HG03175 (cell line): ENCODE measurements around the gene PLEKHA1.

Experiments used
- ATAC-seq: cut with Tn5 transposase; IDR thresholded peaks from one replicate; pipeline ENCODE4 v1.9.1; 2021; ENCODE audit warnings: mild to moderate bottlenecking, moderate library complexity; ENCODE audit not compliant: unreplicated experiment

Gene PLEKHA1

DNA sequence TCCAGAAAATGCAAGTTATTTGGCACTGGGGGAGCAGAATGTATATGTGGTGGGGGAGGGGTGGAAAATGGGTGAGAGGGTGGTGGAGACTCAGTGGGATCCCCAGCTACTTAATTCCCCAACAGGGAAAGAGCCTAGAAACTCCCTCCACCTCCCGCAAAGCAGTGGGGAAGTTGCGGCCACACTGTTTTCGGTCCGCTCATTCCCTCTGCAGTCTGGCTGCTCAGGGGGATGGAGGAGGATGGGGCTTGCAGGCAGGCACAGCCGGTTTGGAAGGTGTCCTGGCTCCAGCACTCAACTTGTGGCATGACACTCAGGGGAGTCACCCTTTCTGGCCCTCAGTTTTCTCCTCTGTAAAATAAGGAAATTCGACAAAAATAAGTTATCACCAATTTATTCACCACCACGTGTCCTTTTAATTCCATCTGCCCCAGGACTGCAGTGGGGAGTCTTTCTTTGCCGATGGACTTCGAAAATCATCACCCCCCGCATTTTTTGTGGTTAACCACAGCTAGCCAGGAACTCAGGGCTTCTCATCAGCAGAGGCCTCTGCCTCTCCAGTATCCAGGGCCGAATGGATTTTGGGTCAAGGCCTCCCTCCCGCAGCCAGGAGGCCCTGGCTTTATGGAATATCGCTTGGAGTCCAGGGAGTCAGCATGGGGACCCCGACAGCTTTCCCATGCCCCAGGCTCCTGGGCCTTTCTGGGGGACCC lies 85.2 kb downstream of the PLEKHA1 start:
- no peak for ATAC-seq

DNA sequence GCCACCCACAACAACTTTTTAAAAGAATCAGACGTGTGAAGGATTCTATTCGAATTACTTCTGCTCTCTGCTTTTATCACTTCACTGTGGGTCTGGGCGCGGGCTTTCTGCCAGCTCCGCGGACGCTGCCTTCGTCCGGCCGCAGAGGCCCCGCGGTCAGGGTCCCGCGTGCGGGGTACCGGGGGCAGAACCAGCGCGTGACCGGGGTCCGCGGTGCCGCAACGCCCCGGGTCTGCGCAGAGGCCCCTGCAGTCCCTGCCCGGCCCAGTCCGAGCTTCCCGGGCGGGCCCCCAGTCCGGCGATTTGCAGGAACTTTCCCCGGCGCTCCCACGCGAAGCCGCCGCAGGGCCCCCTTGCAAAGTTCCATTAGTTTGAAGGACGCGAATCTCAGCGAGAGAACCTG lies 86.4 kb downstream of the PLEKHA1 start:
- ATAC-seq = no peak

DNA sequence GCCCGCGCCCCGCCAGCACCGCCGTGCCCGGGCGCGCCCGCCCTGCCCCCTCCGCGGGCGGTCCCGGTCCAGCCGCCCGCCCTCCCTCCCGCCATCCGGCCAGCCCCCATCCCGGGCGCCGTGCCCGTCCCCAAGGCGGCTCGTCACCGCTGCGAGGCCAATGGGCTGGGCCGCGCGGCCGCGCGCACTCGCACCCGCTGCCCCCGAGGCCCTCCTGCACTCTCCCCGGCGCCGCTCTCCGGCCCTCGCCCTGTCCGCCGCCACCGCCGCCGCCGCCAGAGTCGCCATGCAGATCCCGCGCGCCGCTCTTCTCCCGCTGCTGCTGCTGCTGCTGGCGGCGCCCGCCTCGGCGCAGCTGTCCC lies 86.8 kb downstream of the PLEKHA1 start, which contains the start of gene HTRA1:
TSS of gene HTRA1 (plus strand) at position 187 of the 362 bp plus-strand sequence. CDS start at position 287, 100 bp downstream.
- ATAC-seq = no peak

DNA sequence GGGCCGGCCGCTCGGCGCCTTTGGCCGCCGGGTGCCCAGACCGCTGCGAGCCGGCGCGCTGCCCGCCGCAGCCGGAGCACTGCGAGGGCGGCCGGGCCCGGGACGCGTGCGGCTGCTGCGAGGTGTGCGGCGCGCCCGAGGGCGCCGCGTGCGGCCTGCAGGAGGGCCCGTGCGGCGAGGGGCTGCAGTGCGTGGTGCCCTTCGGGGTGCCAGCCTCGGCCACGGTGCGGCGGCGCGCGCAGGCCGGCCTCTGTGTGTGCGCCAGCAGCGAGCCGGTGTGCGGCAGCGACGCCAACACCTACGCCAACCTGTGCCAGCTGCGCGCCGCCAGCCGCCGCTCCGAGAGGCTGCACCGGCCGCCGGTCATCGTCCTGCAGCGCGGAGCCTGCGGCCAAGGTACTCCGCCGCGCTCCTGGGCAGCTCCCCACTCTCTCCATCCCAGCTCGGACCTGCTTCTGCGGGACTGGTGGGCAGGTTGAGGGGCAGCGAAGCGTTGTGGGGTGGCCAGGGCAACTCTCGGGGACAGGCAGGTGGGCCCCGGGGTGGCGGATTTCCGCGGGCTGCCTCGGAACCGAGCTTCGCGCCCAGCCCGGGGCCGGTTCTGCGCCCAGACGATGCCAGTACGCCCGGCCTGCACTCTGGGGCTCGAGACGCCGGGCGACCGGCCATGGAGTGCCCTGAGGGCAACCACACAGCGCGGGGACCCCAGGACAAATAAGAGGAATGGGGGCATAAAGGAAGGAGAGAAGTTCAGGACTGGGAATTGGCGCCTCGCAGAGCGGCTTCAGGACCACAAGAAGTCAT lies 87.4 kb downstream of the PLEKHA1 start:
- ATAC-seq = no peak

DNA sequence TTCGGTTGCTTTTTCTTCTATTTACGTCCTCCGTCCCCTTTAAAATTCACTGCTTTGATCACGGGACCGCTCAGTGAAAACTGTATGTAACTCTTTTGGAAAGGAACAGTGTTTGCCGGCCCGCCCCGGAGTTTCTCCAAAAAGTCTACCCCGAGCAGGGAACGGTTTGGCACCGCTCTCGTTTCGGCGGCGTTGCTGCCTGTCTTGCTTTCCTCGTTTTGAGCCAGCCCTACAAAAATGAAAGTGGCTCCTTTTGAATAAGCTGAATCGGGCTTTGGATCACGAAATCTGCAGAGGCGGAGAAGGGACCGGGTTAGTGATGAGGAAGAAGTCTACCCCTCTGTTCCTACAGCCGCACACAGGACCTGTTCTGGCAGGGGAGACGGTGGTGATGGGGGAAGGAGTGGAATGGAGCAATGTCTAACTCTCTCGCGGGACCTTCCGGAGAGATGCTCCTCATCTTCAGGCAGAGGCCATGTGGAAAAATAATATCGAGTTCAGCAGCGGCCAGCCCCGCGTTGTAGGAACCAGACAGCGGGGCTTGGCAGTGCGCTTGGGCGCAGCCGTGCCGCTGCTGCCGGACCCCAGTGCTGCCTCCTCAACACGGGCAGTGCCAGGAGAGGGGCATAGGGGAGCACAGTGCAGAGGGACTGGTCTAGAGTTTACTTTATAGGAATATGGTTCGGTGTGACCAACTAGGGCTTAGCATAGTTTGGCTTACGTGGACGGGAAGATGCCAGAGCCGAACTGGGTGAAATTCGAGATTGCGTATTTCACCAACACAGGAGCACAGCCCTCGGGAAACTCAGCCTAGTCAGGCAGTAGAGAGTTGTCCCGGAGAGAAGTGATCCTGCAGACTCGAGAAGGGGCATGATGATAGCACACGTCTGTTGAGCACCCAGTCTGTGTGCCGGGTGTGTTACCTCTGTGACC lies 88.3 kb downstream of the PLEKHA1 start:
- no peak for ATAC-seq

DNA sequence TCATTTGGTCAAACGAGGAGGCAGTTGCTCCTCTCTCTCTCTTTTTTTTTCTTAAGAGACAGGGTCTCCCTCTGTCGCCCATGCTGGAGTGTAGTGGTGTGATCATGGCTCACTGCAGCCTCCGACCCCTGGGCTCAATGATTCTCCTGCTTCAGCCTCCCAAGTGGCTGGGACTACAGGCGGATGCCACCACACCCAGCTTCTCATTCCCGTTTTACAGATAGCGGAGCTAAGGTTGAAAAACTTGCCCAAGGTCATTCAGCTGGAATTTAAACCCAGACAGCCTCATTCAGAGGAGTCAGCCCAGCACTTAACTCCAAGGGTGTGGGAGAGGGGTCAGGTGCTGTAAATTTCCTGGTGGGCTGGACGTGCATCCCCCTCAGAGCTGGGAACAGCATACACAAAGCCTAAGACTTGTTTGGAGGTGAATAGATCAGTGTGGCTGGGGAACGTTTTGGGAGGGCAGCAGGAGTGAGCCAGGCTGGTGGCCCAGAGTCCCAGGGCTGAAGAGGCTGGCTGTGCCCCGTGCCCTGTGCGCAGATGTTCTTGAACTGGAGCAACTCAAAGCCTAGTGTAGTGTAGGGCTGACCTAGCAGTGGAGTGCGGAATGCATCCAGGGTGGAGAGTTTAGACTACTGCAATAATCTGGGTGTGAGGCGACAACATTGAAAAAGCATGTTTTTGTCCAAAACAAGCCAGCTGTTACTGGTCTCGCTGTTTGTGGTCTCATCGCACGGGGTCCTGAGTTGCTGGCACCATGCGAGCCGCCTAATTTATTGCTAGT lies 89.2 kb downstream of the PLEKHA1 start:
- ATAC-seq = no peak

DNA sequence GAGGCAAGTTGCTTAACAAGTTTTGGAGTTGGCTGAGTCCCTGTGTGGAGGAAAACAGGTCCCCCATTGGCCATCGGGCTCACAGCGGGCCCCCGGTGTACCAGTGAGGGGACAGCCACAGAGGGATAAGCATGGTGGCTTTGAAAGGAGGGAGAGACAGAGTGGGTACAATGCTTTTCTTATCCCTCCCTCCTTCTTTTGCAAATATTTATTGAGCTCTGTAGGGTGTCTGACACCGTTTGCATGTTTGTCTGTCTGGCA lies 89.7 kb downstream of the PLEKHA1 start:
- no peak for ATAC-seq

DNA sequence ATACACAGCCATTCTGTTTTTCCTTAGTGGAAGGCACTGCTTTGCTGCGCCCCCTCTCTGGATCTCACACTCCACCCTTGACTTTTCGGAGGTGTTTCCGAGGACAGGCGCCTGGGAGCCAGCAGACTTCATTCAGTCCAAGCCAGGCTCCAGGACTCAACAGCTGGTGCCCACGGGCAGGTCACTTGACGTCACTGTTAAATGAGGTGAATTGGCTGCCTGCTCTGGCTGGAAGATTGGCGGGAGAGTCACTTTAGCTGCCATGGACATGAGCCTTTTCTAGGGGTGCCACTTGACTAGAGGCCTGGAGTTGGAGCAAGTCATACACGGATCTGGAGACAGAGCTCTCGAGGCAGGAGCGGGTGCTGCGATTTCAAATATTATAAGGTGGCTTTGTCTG lies 90.1 kb downstream of the PLEKHA1 start:
- ATAC-seq = no peak

DNA sequence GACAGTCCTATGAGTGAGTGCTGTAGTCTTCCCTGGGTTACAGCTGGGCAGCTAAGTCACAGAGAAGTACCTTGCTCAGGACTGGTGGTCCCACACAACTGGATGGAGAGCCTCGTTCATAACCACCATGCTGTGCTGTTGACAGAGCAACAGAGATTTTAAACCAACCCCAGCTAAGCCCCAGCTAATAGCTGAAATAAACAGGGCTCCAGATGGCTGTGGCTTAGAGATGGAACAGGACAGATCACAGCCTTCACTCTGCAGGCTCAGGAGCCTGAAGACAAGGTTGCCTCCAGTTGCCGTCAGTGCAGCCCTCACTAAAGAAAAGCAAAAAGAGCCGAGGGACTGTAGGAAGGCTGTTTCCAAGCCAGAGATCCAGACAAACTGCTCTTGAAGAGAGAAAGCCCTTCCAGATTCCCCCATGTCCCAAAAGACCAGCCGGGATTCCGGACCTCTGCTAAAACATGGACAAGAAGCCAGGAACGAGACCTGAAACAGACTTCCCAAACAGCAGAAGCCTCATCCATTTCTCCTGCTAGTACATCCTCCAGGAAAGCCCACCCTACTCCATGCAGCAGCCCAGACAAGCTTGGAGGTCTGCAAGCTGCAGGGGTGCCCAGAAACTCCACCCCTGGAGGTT lies 91.0 kb downstream of the PLEKHA1 start:
- ATAC-seq = no peak

DNA sequence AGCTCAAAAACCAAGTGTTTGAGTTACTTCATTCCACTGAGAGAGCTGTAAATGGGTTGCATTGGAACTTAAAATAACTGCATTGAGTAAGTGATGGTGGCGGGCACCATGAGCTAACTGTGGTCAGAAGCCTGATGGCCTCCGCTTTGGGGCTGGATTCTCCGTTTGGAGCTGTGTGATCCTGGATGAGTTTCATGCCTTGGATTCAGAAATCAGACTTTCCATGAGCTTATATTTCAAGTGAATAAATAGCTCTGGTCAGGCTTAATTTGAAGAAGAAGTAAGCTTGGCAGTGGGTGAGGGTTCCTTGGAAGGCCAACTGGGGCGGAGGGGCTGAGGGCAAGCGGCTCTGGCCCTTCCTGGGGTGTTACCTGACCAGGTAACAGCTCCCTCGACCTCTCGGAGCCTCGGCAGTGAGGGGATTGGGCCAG lies 92.5 kb downstream of the PLEKHA1 start:
- ATAC-seq = no peak

DNA sequence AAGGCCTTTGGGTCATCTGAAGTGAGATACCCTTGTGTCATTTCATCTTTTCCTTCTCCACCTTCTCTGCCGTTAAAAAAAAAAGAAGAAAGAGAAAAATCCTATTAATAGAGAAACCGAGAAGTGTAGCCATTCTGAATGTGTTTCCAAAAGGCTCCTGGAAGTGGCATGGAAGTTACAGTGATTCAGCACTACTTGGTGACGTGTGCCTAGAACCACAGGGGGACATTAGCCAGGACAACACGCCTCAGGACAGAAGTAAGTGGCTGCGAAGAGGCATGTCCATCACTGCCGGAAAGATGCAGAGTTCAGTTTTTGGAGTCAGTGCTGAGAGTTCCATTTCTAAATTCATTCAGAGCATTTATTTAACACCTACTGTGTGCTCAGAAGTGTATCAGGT lies 93.2 kb downstream of the PLEKHA1 start:
- no peak for ATAC-seq

DNA sequence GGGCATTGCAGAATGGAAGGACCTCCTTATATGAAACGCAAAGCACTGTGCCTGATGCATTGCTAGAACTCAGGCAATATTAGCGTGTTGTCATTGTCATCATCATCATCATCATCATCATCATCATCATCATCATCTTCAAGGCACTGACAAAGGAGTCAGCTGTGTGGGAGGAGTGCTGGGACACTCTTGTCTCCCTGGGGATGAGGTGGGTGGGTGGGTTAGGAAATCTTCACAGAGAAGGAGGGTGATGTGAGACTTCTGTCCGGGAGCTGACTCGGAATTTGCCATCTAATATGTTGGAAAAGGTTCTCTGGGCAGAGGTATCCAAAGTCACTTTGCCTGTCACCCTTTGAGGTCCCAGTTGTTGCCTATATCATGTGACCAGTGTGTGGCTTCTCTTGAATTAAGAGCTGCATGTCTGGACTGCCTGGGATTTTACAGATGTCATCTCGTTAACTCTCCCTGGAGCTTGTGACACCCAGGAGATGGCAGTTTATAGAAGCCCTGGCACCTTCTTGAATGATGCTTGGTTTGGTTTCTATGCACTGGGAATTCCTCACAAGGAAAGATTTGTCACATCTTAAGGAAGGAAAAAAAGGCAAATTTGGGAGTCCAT lies 93.9 kb downstream of the PLEKHA1 start:
- no peak for ATAC-seq

DNA sequence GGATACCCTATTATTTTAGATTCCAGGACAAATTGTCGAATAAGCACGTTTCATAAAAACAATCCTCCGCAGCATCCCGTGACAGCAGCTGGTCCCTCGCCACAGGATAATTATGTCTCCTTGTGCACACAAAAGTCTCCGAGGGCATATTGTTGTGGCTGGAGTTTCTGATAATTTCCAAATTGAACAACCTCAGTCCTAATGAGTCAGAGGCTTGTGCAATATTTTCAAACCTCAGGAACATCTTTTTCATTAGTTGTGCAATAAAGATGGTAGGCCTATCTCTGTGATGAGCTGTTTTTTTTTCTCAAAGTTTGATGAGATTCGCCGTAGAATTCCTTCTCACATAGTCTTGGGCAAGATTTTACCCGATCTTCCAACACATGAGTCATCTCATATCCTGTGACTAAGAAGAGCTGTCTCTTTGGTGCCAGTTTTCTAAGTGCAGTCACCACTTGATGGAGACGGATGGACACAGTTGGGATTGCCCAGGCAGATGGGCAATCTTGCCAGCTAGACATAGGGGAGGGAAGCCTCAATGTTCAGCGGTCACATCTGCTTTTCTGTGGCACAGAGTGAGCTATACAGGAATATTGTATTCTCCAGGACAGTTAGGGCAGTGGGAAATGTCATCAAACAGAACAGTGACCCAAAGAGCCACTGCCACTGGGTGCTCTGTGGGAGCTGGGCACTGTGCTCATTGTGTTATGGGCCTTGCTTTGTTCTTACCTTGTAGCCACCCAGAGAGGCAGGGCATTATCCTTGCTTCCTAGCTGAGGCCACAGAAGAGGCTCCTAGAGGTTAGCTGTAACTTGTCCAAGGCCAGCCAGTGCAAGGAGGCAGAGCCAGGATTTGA lies 94.6 kb downstream of the PLEKHA1 start:
- ATAC-seq = no peak

DNA sequence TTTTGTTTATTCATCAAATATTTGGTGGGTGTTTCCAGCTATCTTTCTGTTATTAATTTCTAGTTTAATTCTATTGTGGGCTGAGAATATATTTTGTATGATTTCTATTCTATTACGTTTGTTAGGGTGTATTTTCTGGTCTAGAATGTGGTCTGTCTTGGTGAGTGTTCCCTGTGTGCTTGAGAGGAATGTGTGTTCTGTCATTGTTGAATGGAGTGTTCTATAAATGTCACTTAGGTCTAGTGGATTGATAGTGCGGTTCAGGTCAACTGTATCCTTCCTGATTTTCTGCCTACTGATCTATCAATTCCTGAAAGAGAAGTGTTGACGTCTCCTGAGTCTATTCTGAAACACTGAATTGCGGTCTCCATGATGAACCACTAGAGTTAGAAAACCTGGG lies 95.3 kb downstream of the PLEKHA1 start:
- no peak for ATAC-seq

DNA sequence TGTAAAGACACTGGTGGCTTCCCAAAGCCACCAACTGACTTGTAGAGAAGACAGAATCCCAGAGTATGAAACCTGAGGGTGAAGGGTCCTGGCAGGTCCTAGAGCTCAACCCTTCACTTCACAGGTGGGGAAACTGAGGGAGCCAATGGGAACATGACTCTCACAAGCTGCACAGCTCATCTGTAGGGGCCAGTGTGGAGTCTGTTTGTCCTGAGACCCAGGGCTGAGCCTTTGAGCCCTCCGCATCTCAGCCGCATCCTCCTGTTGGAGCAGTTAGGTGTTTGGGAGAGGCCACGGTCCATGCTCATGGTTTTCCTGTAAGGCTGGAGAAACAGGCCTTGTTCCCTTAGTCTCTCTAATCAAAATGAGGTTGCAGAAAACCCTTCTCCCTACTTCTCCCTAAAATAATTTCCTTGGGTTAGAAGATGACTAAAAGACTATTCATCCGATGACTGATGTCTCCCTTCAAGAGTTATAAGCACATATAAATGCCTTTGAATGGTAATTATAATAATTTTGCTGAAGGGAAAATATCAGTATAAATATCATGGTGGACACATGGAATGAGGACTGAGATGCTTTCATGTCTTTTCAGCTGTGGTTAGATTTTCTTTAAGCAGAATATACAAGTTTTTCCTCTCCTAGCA lies 97.1 kb downstream of the PLEKHA1 start:
- ATAC-seq = no peak

DNA sequence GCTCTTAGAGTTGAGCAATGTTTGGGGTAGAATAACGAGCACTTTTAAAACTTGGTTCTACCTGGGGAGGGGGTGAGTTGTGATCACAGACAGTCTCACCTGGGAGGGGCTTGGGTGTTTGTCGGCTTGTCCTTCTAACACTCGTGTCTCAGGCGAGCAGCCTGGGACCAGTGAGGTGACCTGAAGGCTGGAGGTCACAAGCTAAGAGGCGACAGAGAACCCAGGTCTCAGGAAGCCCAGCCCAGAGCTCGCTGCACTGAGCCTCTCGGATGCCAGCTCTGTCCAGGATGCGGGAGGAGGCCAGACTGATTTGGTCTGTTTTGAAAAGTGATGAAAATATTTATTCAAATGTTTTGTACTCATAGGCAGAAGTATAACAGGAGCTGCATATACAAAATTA lies 98.6 kb downstream of the PLEKHA1 start:
- ATAC-seq = no peak

DNA sequence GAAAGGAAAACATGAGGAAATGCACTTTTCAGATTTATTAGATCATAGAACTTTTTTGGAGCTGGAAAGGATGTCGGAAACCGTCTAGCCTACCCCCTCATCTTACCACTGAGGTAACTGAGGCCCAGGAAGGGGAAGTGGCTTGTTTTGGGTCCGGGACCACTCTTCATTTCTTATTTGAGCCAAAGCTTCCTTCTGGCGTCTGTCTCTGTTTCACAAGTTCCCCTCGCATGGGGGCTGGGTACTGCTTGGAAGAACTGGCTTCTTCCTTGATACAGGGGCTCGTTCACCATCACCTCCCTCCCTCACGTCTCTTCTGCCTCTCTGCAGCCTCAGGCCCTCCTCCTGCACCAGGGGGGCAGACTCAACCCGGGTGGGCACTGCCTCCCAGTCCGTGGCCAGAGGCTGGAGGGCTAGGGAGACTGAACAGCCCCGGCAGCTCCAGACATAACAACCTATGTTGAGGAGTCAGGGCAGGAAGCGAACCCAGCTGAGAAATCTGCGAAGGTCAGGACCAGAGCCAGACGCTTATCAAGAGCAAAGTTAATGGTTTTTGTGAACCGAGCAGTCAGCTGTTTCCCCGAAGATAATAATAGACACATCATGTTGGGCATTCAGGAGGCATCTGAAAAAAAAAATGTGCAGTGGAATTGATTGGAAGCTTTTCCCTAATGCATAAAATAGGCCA lies 99.8 kb downstream of the PLEKHA1 start:
- no peak for ATAC-seq

DNA sequence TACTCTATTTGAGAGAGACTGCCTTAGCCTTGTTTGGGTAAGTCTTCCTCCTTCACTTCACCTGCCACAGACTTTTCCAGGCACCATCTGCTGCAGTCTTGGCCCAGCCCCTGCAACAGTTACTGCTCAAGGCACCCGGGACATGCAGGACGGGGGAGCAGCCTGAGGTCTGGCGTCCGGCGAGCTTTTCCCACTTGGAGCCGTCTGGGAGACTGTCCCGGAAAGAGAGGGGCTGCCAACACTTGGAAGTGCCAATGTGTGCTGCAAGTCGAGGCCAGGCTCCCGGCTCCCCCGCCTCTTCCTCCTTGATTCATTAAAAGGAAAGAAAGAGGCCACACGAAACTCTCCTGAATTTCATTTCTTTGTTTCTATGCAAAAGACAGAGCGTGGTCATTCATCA lies 100.6 kb downstream of the PLEKHA1 start:
- ATAC-seq = no peak
